Measurements from ENCODE around the gene PEX1. TPM values are rescaled to one million over a fixed set of nuclear protein-coding genes. Genes with fewer than 3 reads are reported as not detected.

The PEX1 gene
- total and polyA plus RNA-seq, 2 of the 13 experiments (the other 11 are each of a cell fraction or from before 2014, with no cell fraction given): 16.6 to 22.4 TPM

GRCh38 chr7:92504563-92504962, 23.8 kb downstream of the PEX1 start (continued):
- TF ChIP-seq, protein P1, sequence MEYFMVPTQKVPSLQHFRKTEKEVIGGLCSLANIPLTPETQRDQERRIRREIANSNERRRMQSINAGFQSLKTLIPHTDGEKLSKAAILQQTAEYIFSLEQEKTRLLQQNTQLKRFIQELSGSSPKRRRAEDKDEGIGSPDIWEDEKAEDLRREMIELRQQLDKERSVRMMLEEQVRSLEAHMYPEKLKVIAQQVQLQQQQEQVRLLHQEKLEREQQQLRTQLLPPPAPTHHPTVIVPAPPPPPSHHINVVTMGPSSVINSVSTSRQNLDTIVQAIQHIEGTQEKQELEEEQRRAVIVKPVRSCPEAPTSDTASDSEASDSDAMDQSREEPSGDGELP (IDR thresholded peaks at IDR 0.05; ENCODE audit: borderline replicate concordance, low read depth): 0 out of 2 replicates have a peak, but pooled peaks have one; percentile 23
- TF ChIP-seq SUZ12 (IDR thresholded peaks at IDR 0.05; ENCODE audit: low read depth, low read length): no peak
- no peak for TF ChIP-seq SMAD1 (CRISPR knock-in tag; IDR thresholded peaks at IDR 0.05; ENCODE audit: borderline replicate concordance, low read depth)
- peak; percentile 70 for TF ChIP-seq MAFF (IDR thresholded peaks at IDR 0.05; ENCODE audit: low read depth, low read length)
- no peak for TF ChIP-seq RFXANK (CRISPR knock-in tag; IDR thresholded peaks at IDR 0.05)
- TF ChIP-seq PREB (CRISPR knock-in tag; IDR thresholded peaks at IDR 0.05): no peak
- no peak for TF ChIP-seq ARNTL (CRISPR knock-in tag; IDR thresholded peaks at IDR 0.05)

GRCh38 chr7:92503767-92504166, 24.6 kb downstream of the PEX1 start:
- ATAC-seq (no peak), FAIRE-seq (no peak), DNase-seq (ENCODE audit: low spot score) (no peak)
- intact Hi-C loops (cut with micrococcal nuclease; ENCODE audit: unreplicated experiment) (loop anchor here (1.0 kb wide), 1 partner anchor 83 kb away; no protein-coding TSS in a partner anchor), in situ Hi-C loops (cut with HindIII; ENCODE audit: extremely low pct_ligation_motif_present, low pct_unique_long_range_greater_than_20kb) (no loop called here)
- no peak for TF ChIP-seq PCBP2 (optimal IDR thresholded peaks at IDR 0.05; ENCODE audit: low read depth, low read length, poor library complexity, severe bottlenecking)
- no peak for TF ChIP-seq ZNF713 (CRISPR knock-in tag; IDR thresholded peaks at IDR 0.05)
- no peak for TF ChIP-seq GATAD2A (CRISPR knock-in tag; IDR thresholded peaks at IDR 0.05)
- TF ChIP-seq REL (CRISPR knock-in tag; conservative IDR thresholded peaks at IDR 0.05): no peak
- no peak for TF ChIP-seq HCFC1 (IDR thresholded peaks at IDR 0.05; ENCODE audit: low read depth, low read length)
- TF ChIP-seq REPIN1 (CRISPR knock-in tag; IDR thresholded peaks at IDR 0.05; ENCODE audit: borderline replicate concordance, low read depth): no peak
- TF ChIP-seq IRX3 (CRISPR knock-in tag; IDR thresholded peaks at IDR 0.05; ENCODE audit: borderline replicate concordance, low read depth): no peak
- no peak for TF ChIP-seq SRY (CRISPR knock-in tag; IDR thresholded peaks at IDR 0.05)
- TF ChIP-seq SOX13 (IDR thresholded peaks at IDR 0.05): no peak
- TF ChIP-seq SOX13 (CRISPR knock-in tag; conservative IDR thresholded peaks at IDR 0.05 in 1 of 2, IDR thresholded peaks at IDR 0.05 in 1 of 2): no peak
- no peak for TF ChIP-seq EED (CRISPR knock-in tag; IDR thresholded peaks at IDR 0.05)
- no peak for TF ChIP-seq ZNF44 (CRISPR knock-in tag; IDR thresholded peaks at IDR 0.05)
- TF ChIP-seq HOXA9 (CRISPR knock-in tag; IDR thresholded peaks at IDR 0.05; ENCODE audit: borderline replicate concordance): no peak
- H3K27ac ChIP-seq (ENCODE audit: extremely low read length, insufficient read depth, low read length): no peak overlapping the region
- H3K79me2 ChIP-seq (ENCODE audit: insufficient read depth, low read length): no peaks in the 10 kb centered on the region
- H3K36me3 ChIP-seq (replicated peaks in 1 of 2; ENCODE audit: control insufficient read depth in 1 of 2, insufficient read depth in 2 of 2, low read length in 2 of 2): peaks cover 3 to 13% of the 10 kb centered on the region in 2 experiments; a peak in 3 of 5 replicates
- WGBS (ENCODE audit: low lambda C conversion rate): 97% methylated on average over 2 of the region's 2 CpGs
- H4K20me1 ChIP-seq (ENCODE audit: insufficient read depth, low read length): no peaks in the 10 kb centered on the region
- no peak overlapping the region for H3K4me2 ChIP-seq (ENCODE audit: low read depth, low read length)
- CTCF ChIA-PET (ENCODE audit: low intra/inter-chr PET ratio, low total read pairs): no interaction called here
- no peak overlapping the region for H2AFZ ChIP-seq (ENCODE audit: low read length)
- H3K9me3 ChIP-seq (ENCODE audit: low read length): no peaks in the 10 kb centered on the region
- BruUV-seq (replicated peaks): no TSS peak
- POLR2A ChIA-PET: no interaction called here
- H3K27me3 ChIP-seq (ENCODE audit: control insufficient read depth in 1 of 2, insufficient read depth in 2 of 2, low read length in 2 of 2): no peaks in the 10 kb centered on the region
- H3K4me1 ChIP-seq (ENCODE audit: insufficient read depth, low read length): peaks cover 9% of the 10 kb centered on the region
- no peak overlapping the region for H3K9ac ChIP-seq (ENCODE audit: insufficient read depth, low read depth, low read length)
- no peak overlapping the region for H3K4me3 ChIP-seq (replicated peaks in 1 of 3; ENCODE audit: insufficient read depth in 1 of 3, low read depth in 2 of 3, low read length in 3 of 3)
